ENCODE results near the gene EXOC3L1. TPM values are rescaled to one million over a fixed set of nuclear protein-coding genes. Genes with fewer than 3 reads are reported as not detected.

EXOC3L1 gene
- total and polyA plus RNA-seq, 2 of the 13 experiments (the other 11 are each of a cell fraction or from before 2014, with no cell fraction given): 0.12 TPM; not detected in 1

GRCh38 chr16:67155295-67156142 is 34.4 kb downstream of the EXOC3L1 start (continued):
- no peak for TF ChIP-seq ZBTB39 (CRISPR knock-in tag; IDR thresholded peaks at IDR 0.05)
- no peak for TF ChIP-seq ZNF33B (CRISPR knock-in tag; IDR thresholded peaks at IDR 0.05)
- TF ChIP-seq ZNF784 (CRISPR knock-in tag; IDR thresholded peaks at IDR 0.05; ENCODE audit: borderline replicate concordance): no peak
- TF ChIP-seq ZNF562 (CRISPR knock-in tag; IDR thresholded peaks at IDR 0.05; ENCODE audit: borderline replicate concordance): no peak
- TF ChIP-seq MTA3 (CRISPR knock-in tag; IDR thresholded peaks at IDR 0.05): no peak
- TF ChIP-seq ELF4 (CRISPR knock-in tag; IDR thresholded peaks at IDR 0.05; ENCODE audit: borderline replicate concordance): no peak
- TF ChIP-seq, protein P1, sequence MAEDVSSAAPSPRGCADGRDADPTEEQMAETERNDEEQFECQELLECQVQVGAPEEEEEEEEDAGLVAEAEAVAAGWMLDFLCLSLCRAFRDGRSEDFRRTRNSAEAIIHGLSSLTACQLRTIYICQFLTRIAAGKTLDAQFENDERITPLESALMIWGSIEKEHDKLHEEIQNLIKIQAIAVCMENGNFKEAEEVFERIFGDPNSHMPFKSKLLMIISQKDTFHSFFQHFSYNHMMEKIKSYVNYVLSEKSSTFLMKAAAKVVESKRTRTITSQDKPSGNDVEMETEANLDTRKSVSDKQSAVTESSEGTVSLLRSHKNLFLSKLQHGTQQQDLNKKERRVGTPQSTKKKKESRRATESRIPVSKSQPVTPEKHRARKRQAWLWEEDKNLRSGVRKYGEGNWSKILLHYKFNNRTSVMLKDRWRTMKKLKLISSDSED (CRISPR knock-in tag; IDR thresholded peaks at IDR 0.05): no peak
- TF ChIP-seq HNRNPK (IDR thresholded peaks at IDR 0.05; ENCODE audit: low read depth, low read length, poor library complexity, severe bottlenecking): peak; percentile 86
- peak; percentile 60; the same call in 1 of the 2 replicates for TF ChIP-seq ZFX (CRISPR knock-in tag; IDR thresholded peaks at IDR 0.05; ENCODE audit: low read depth)
- TF ChIP-seq RFX1 (IDR thresholded peaks at IDR 0.05): no peak
- TF ChIP-seq KIAA2018 (CRISPR knock-in tag; IDR thresholded peaks at IDR 0.05; ENCODE audit: borderline replicate concordance): no peak
- TF ChIP-seq RAD21 (CRISPR knock-in tag; IDR thresholded peaks at IDR 0.05): peak; percentile 100
- no peak for TF ChIP-seq ATF1 (CRISPR knock-in tag; IDR thresholded peaks at IDR 0.05)
- TF ChIP-seq ATF5 (CRISPR knock-in tag; IDR thresholded peaks at IDR 0.05; ENCODE audit: low read depth): 0 out of 2 replicates have a peak, but pooled peaks have one; percentile 84
- TF ChIP-seq ZNF432 (CRISPR knock-in tag; IDR thresholded peaks at IDR 0.05; ENCODE audit: borderline replicate concordance): no peak

Data from HepG2 (cell line).